ENCODE results near the gene PCDH12.

PCDH12 gene

GRCh38 chr5:141960018-141960417, 2.0 kb upstream of the PCDH12 start:
- no peak for DNase-seq (ENCODE audit: low read depth)
- TF ChIP-seq CTCF (IDR thresholded peaks at IDR 0.05; ENCODE audit: control insufficient read depth, insufficient read depth, low read depth, low read length, missing control alignments): peak; percentile 33
- no peak overlapping the region for H3K4me3 ChIP-seq (ENCODE audit: control insufficient read depth, low read depth, low read length)

- no peak overlapping the region for H3K4me3 ChIP-seq (ENCODE audit: control insufficient read depth, low read depth, low read length)
- no peak for DNase-seq (ENCODE audit: low read depth)
- TF ChIP-seq CTCF (IDR thresholded peaks at IDR 0.05; ENCODE audit: control insufficient read depth, insufficient read depth, low read depth, low read length, missing control alignments): no peak
Measured at GRCh38 chr5:141958546-141959172, 657 bp upstream of the PCDH12 start.

GRCh38 chr5:141957367-141957996, 520 bp downstream of the PCDH12 start:
- no peak for DNase-seq (ENCODE audit: low read depth)
- H3K4me3 ChIP-seq (ENCODE audit: control insufficient read depth, low read depth, low read length): no peak overlapping the region
- TF ChIP-seq CTCF (IDR thresholded peaks at IDR 0.05; ENCODE audit: control insufficient read depth, insufficient read depth, low read depth, low read length, missing control alignments): no peak

- TF ChIP-seq CTCF (IDR thresholded peaks at IDR 0.05; ENCODE audit: control insufficient read depth, insufficient read depth, low read depth, low read length, missing control alignments): no peak
- DNase-seq (ENCODE audit: low read depth): no peak
- H3K4me3 ChIP-seq (ENCODE audit: control insufficient read depth, low read depth, low read length): no peak overlapping the region
Measured at GRCh38 chr5:141954194-141954593, 3.8 kb downstream of the PCDH12 start.

GRCh38 chr5:141952020-141952419, 6.0 kb downstream of the PCDH12 start:
- TF ChIP-seq CTCF (IDR thresholded peaks at IDR 0.05; ENCODE audit: control insufficient read depth, insufficient read depth, low read depth, low read length, missing control alignments): no peak
- no peak overlapping the region for H3K4me3 ChIP-seq (ENCODE audit: control insufficient read depth, low read depth, low read length)
- DNase-seq (ENCODE audit: low read depth): no peak

GRCh38 chr5:141951332-141951781, 6.6 kb downstream of the PCDH12 start:
- TF ChIP-seq CTCF (IDR thresholded peaks at IDR 0.05; ENCODE audit: control insufficient read depth, insufficient read depth, low read depth, low read length, missing control alignments): peak; percentile 25
- no peak overlapping the region for H3K4me3 ChIP-seq (ENCODE audit: control insufficient read depth, low read depth, low read length)
- DNase-seq (ENCODE audit: low read depth): no peak

Measured in AG09309 (cell line).